Myocyte (in vitro differentiated cells): ENCODE data around the gene FRMD8. TPM values are rescaled to one million over a fixed set of nuclear protein-coding genes. Genes with fewer than 3 reads are reported as not detected.
"Not testable (repeated sequence)": the region's sequence is repeated elsewhere in the genome, so short reads cannot be mapped to it uniquely, and the experiment has no call there.

Experiments
- DNase-seq: peaks from one replicate; pipeline ENCODE4 v3.0.0-alpha.2; 2012; ENCODE audit warnings: low read depth
- microRNA counts: library from miRNA; unstranded; fragments of <30 nt; microRNA quantifications from one replicate; lab custom pipeline; 2016
- total RNA-seq: library from RNA; depleted of rRNA; stranded (reverse); fragments of >200 nt; gene quantifications from 2 replicates; pipeline ENCODE4 v1.2.3, GENCODE V29; 2014

The FRMD8 gene
- total RNA-seq, 1 donor from 2014 or later: 49.1 TPM

DNA sequence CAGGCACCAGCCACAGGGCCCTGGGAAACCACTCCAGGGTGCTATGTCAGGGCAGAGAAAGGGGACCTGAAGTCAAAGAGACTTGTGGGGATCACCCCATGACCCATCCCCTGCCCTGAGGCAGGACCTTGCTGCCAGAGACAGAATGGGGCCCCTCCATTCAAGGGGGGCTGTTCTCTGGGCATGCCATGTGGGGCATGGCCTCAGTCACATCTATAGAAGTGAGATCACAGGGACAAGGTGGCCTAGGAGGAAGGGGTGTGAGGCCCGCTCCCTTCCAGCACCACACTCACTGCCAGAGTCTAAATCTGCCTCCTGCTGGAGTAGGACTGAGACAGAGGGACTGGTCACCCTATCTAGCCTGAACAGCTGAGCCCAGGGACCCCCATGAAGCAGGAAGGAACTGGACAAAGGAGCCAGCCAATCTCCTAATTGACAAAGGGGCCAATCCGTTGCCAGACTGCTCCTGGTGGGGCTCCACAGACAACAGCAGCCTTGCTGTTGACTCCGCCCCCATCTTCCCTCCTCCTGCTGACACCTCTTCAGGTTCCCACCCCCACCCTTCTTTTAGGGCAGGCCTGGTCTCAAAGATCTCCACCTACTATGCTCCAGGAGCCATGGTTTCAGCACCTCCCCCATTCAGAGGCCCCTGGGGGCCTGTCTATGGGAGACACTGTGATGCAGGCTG, 62.1 kb downstream of the FRMD8 start:
- peak; percentile 67 for DNase-seq

- DNase-seq: not testable (repeated sequence)
Observed at GRCh38 chr11:65451301-65451700, 64.9 kb downstream of the FRMD8 start.

DNA sequence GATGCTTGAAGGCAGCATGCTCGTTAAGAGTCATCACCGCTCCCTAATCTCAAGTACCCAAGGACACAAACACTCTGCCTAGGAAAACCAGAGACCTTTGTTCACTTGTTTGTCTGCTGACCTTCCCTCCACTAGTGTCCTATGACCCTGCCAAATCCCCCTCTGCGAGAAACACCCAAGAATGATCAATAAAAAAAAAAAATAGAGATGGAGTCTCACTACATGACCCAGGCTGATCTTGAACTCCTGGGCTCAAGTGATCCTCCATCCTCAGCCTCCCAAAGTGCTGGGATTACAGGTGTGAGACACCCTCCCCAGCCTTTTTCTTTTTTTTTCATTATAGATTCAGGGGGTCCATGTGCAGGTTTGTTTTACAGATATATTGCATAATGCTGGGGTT, 65.8 kb downstream of the FRMD8 start:
- DNase-seq: not testable (repeated sequence)

DNA sequence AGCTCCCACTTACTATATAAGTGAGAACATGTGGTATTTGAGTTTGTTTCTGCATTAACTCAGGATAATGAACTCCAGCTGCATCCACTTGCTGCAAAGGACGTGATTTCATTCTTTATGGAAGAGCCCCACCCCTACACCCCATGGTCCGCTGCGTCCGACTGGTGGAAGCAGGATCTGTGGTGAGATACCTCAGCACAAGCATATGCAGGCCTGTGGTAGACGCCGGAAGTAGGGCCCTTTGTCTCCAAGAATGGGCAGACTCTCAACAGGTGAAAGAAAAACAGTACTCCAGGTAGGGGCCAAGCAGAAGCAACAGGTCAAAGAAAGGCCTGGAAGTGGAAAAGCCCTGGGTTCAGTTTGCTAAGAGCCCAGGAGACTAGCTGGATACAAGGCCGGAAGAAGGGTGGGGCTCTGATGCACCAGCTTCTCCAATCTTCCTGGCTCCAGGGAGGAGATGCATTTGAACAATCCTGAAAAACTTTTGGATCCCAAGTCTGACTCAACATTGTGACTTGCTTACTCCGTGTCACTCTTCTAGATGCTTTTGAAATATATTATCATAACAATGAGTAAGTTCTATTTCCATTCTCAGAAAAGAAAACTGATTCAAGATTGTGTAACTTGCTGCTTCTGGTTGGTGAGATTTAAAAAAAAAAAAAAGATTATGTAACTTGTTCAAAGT, 66.5 kb downstream of the FRMD8 start:
- no peak for DNase-seq

- no peak for DNase-seq
Observed at GRCh38 chr11:65454311-65454695, 67.9 kb downstream of the FRMD8 start.

DNA sequence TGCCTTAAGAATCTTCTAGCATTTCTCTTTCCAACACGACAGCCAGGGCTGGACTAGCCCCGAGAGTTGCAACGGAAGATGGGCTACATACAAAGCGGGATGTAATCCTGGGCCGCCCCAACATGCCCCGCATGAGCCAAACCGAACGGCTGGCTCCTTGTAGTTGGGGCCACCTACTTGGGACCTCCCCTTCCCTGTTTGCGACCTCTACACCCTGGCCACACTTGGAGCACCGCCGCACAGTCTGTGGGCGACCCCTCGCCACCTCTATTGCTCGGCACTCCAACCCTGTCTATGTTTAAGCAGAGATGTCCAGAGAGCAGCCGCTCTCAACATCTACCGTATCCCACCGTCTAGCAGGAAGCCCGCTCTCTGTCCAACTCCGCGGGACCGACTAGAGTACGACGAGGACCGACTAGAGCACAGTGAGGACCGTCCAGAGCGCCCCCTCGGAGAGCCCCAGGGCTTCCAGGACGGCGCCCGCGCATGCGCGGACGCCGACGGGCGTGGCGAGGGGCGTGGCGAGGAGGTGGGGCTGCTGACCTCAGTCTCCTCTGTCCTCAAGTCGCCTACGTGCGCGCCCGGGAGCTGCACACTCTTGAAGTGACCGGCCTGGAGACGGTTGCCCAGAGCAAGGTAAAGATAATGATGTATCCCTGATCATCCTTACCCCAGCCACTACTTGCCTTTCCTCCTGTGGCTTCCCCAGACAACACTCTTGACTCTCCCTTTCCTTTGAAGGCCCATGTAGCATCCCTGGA, 68.4 kb downstream of the FRMD8 start:
- DNase-seq: peak; percentile 67

DNA sequence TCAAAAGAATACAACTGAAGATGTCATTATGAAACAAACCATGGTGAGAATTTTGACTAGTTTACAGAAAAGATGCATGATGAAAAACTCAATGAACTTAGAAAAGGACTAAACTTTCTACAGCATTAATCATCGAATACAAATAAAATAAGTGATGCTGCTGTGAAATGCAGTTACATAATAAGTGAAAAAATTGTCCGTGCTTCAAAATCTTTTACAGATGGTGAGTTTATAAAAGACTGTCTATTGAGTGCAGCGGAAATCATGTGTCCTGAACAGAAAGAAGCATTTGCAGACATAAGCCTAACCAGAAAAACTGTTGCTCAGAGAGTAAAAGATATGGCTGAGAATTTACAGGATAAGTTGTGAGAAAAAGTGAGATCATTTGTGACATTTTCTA, 70.0 kb downstream of the FRMD8 start:
- no peak for DNase-seq

- DNase-seq: no peak
Observed at GRCh38 chr11:65459552-65459951, 73.1 kb downstream of the FRMD8 start.

MicroRNA genes within 50 kb of the gene (microRNA counts, 767-probe panel; counts per million panel counts)
- not detected for microRNA hsa-miR-612 (lab: Ali Mortazavi, UCI)

Other genes with a start within 250 kb of the FRMD8 start
- gene SPDYC, start 216.4 kb upstream of the FRMD8 start, total RNA-seq: not detected in 2 replicates
- gene CAPN1, start 204.7 kb upstream of the FRMD8 start, total RNA-seq: 130 and 149 TPM in 2 replicates
- gene POLA2, start 124.7 kb upstream of the FRMD8 start, total RNA-seq: 3.2 and 4.5 TPM in 2 replicates
- 45.1 and 47.2 TPM in 2 replicates for gene CDC42EP2, start 71.8 kb upstream of the FRMD8 start, total RNA-seq
- 35.0 and 37.1 TPM in 2 replicates for gene DPF2, start 52.8 kb upstream of the FRMD8 start, total RNA-seq
- gene TIGD3, start 31.9 kb upstream of the FRMD8 start, total RNA-seq: 0.72 and 0.73 TPM in 2 replicates
- gene SLC25A45, start 4.0 kb upstream of the FRMD8 start, total RNA-seq: 2.9 and 4.6 TPM in 2 replicates
- 109 and 172 TPM in 2 replicates for gene NEAT1, start 36.2 kb downstream of the FRMD8 start, total RNA-seq
- gene MALAT1, start 112.4 kb downstream of the FRMD8 start, total RNA-seq: 5,859 and 8,069 TPM in 2 replicates
- 84.4 and 128 TPM in 2 replicates for gene SCYL1, start 138.4 kb downstream of the FRMD8 start, total RNA-seq
- gene LTBP3, start 171.7 kb downstream of the FRMD8 start, total RNA-seq: 26.4 and 27.5 TPM in 2 replicates
- 41.4 and 42.4 TPM in 2 replicates for gene ZNRD2, start 183.8 kb downstream of the FRMD8 start, total RNA-seq
- 91.7 and 116 TPM in 2 replicates for gene FAM89B, start 185.9 kb downstream of the FRMD8 start, total RNA-seq
- 591 and 791 TPM in 2 replicates for gene EHBP1L1, start 189.4 kb downstream of the FRMD8 start, total RNA-seq
- gene KCNK7, start 209.2 kb downstream of the FRMD8 start, total RNA-seq: not detected in 2 replicates
- 30.9 and 32.7 TPM in 2 replicates for gene MAP3K11, start 227.6 kb downstream of the FRMD8 start, total RNA-seq
- gene PCNX3, start 229.1 kb downstream of the FRMD8 start, total RNA-seq: 21.6 and 25.2 TPM in 2 replicates